Body of pancreas (tissue), 4 donors: Measurements from ENCODE around the gene ELOVL6. TPM values are rescaled to one million over a fixed set of nuclear protein-coding genes. Genes with fewer than 3 reads are reported as not detected.

Source experiments
- ATAC-seq: fragments of 150-250 bp; one replicate; pipeline ENCODE4 v1.9.1; 2016
- DNase-seq, 4 donors: peaks; one replicate each; pipeline ENCODE4 v3.0.0-alpha.2; 2019
- H3K27ac ChIP-seq, 4 donors: fragments of 200-600 bp; sonication (generic); 1 replicate in 3 of 4; 2 replicates in 1 of 4; pipeline versions ENCODE4 v1.5.1 to v1.6.1; 2016 to 2019; ENCODE audit warnings: mild to moderate bottlenecking in 1 of 4, mixed read lengths in 1 of 4, moderate library complexity in 1 of 4
- H3K27me3 ChIP-seq, 2 donors: fragments of 200-600 bp; sonication (generic); one replicate each; pipeline ENCODE4 v1.6.0; 2016; ENCODE audit warnings: mild to moderate bottlenecking in 1 of 2
- H3K36me3 ChIP-seq, 2 donors: fragments of 200-600 bp; sonication (generic); replicated peaks in 1 of 2; 2 replicates each; pipeline ENCODE4 v1.5.1; 2016; ENCODE audit warnings: low read depth in 2 of 2; ENCODE audit not compliant: insufficient read depth in 1 of 2
- H3K4me1 ChIP-seq: fragments of 200-600 bp; sonication (generic); one replicate; pipeline ENCODE4 v1.6.0; 2016
- H3K4me3 ChIP-seq, 2 donors: fragments of 200-600 bp; sonication (generic); 1 replicate in 1 of 2; 2 replicates in 1 of 2; pipeline ENCODE4 v1.5.1; 2016 to 2019
- H3K9me3 ChIP-seq, 3 donors: fragments of 200-600 bp; sonication (generic); 1 replicate in 2 of 3; 2 replicates in 1 of 3; pipeline ENCODE4 v1.5.1; 2016
- CTCF ChIP-seq, 7 experiments: fragments of 450-650 bp in 4 of 7; fragments of 200-600 bp in 3 of 7; sonication (generic) in 3 of 7; IDR thresholded peaks; one replicate each; pipeline ENCODE4 v1.5.1; 2016 to 2019; ENCODE audit warnings: antibody characterized with exemption in 7 of 7
- POLR2A ChIP-seq, 3 donors: fragments of 450-650 bp; IDR thresholded peaks; one replicate each; pipeline ENCODE4 v1.6.1; 2016; ENCODE audit warnings: antibody characterized with exemption in 3 of 3, mild to moderate bottlenecking in 2 of 3
- WGBS, 2 donors: methylation state at CpG; one replicate each; pipeline ENCODE4 v1.1.5; 2017; 5-methylcytosine and 5-hydroxymethylcytosine counted together
- intact Hi-C: fragments of 100-400 bp; cut with DNase I; formaldehyde crosslinking; loops from one replicate; pipeline ENCODE4 v1.15.1; 2023
- total RNA-seq, 2 donors: library from RNA; depleted of rRNA; stranded (reverse); fragments of >200 nt; gene quantifications; one replicate each; pipeline ENCODE4 v1.1.0, GENCODE V29; 2016

The ELOVL6 gene
- under 1 TPM; 0.78 to 0.99 TPM for total RNA-seq

GRCh38 chr4:110198435-110199416 is at the start of gene ELOVL6:
Gene ELOVL6, minus strand, starts transcription at chr4:110198615. Its CDS starts 280 bp downstream, at chr4:110198335.
- H3K4me1 ChIP-seq, result peaks cover 21% of the 10 kb centered on the region
- H3K36me3 ChIP-seq, result no peaks in the 10 kb centered on the region
- H3K9me3 ChIP-seq, result no peaks in the 10 kb centered on the region
- ATAC-seq (peak; percentile 15), DNase-seq (peak; percentile 37 to 56 (median 47))
- H3K4me3 ChIP-seq, result peak within 1 kb of the TSS; percentile 33 to 86
- peak within 1 kb of the TSS in 3 of 4 donors; percentile 90 to 92 (median 90) for H3K27ac ChIP-seq
- 2 to 3% methylated on average over 45 to 48 of the region's 48 CpGs for WGBS, 2 donors
- no peaks in the 10 kb centered on the region for H3K27me3 ChIP-seq
- peak in 1 of 3 donors; percentile 25 for TF ChIP-seq POLR2A (IDR thresholded peaks at IDR 0.05)
- no peak for TF ChIP-seq CTCF (IDR thresholded peaks at IDR 0.05)
- intact Hi-C loops, result no loop called here

DNA sequence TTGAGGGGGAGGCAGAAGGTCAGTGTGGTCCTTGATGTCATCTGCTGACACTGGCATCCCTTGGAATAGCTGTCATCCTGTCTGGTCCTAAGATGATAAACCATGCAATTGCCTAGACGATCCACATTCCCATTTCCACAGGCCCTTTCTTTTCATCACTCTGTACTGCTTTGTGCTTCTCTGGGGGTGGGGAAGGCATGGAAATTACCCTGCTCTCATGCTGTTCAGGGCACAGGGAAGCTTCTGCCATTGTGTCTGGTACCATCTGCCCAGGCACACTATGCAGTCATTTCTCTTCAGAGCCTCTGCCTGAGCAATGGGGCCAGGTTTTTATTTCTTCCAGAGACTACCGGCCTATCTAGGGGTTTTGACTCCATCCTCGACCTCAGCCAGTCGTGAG is 49.7 kb upstream of the ELOVL6 start:
- Histone ChIP-seq H3K4me3 (no peak overlapping the region), H3K4me1 (no peaks in the 10 kb centered on the region), H3K27me3 (no peaks in the 10 kb centered on the region), H3K9me3 (no peaks in the 10 kb centered on the region), H3K27ac (no peak overlapping the region), H3K36me3 (no peaks in the 10 kb centered on the region)
- TF ChIP-seq POLR2A (IDR thresholded peaks at IDR 0.05) (no peak), CTCF (IDR thresholded peaks at IDR 0.05) (no peak)
- DNase-seq (no peak), ATAC-seq (no peak)
- intact Hi-C loops, result no loop called here
- 65% methylated on average over 4 of the region's 4 CpGs for WGBS, 2 donors

DNA sequence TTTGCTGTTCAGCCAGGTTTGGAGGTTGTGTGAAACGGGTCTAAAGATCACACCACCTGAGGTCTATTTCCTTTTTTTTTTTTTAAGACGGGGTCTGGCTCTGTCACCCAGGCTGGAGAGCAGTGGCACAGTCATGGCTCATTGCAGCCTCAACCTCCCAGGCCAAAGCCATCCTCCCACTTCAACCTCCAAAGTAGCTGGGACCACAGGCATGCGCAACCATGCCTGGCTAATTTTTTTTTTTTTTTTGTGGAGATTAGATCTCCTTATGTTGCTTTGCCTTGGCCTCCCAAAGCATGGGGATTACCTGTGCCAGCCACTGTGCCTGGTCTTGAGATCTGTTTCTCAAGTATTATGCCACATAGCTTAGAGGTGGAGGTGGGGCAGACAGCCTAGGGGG is 49.2 kb upstream of the ELOVL6 start:
- Histone ChIP-seq H3K9me3 (no peaks in the 10 kb centered on the region), H3K4me3 (no peak overlapping the region), H3K4me1 (no peaks in the 10 kb centered on the region), H3K27me3 (no peaks in the 10 kb centered on the region), H3K27ac (no peak overlapping the region), H3K36me3 (no peaks in the 10 kb centered on the region)
- ATAC-seq, result no peak
- no peak for DNase-seq
- TF ChIP-seq CTCF (IDR thresholded peaks at IDR 0.05), result no peak
- no peak for TF ChIP-seq POLR2A (IDR thresholded peaks at IDR 0.05)
- intact Hi-C loops, result no loop called here
- WGBS, 2 donors, result 69 to 70% methylated on average over 3 of the region's 3 CpGs

- DNase-seq, result no peak
- Histone ChIP-seq H3K4me1 (no peaks in the 10 kb centered on the region), H3K9me3 (no peaks in the 10 kb centered on the region), H3K36me3 (no peaks in the 10 kb centered on the region), H3K27ac (no peak overlapping the region), H3K4me3 (no peak overlapping the region), H3K27me3 (no peaks in the 10 kb centered on the region)
- 48 to 51% methylated on average over 5 of the region's 5 CpGs for WGBS, 2 donors
- TF ChIP-seq POLR2A (IDR thresholded peaks at IDR 0.05) (no peak), CTCF (IDR thresholded peaks at IDR 0.05) (no peak)
- no peak for ATAC-seq
- intact Hi-C loops, result no loop called here
These were observed 47.2 kb upstream of the ELOVL6 start for GRCh38 chr4:110245577-110245976.
